HepG2 (cell line): ENCODE measurements around the gene ZDHHC14. TPM values are rescaled to one million over a fixed set of nuclear protein-coding genes. Genes with fewer than 3 reads are reported as not detected.

Source experiments
- ARNT ChIP-seq: fragments of 450-650 bp; IDR thresholded peaks from 2 replicates; pipeline ENCODE4 v1.6.1; 2017
- BCL6 ChIP-seq: IDR thresholded peaks from 2 replicates; pipeline ENCODE4 v1.6.1; 2016; ENCODE audit warnings: missing genetic modification reagents, missing compliant biosample characterization
- FOXP1 ChIP-seq, 2 experiments: fragments of 450-650 bp in 1 of 2; IDR thresholded peaks; 2 replicates each; pipeline ENCODE4 v1.6.1; 2017 to 2018; ENCODE audit warnings: antibody characterized with exemption in 1 of 2
- GATAD2A ChIP-seq: IDR thresholded peaks from 2 replicates; pipeline ENCODE4 v1.6.1; 2016
- HCFC1 ChIP-seq: fragments of 150-350 bp; IDR thresholded peaks from 2 replicates; pipeline ENCODE4 v1.6.1; 2014; ENCODE audit warnings: low read depth, low read length
- NBN ChIP-seq: fragments of 450-650 bp; conservative IDR thresholded peaks from 2 replicates; pipeline ENCODE4 v1.6.1; 2017
- NKX3-1 ChIP-seq: sonication (generic); formaldehyde crosslinking; IDR thresholded peaks from 2 replicates; pipeline ENCODE4 v1.5.0; 2020; ENCODE audit warnings: missing genetic modification reagents
- NR2F2 ChIP-seq: IDR thresholded peaks from 2 replicates; pipeline ENCODE4 v1.6.1; 2012; ENCODE audit warnings: low read depth, inconsistent platforms, borderline replicate concordance
- PCBP1 ChIP-seq: fragments of 200-400 bp; formaldehyde crosslinking; IDR thresholded peaks from 2 replicates; pipeline ENCODE4 v1.6.1; 2017; ENCODE audit warnings: mild to moderate bottlenecking, low read depth, low read length, borderline replicate concordance
- PITX1 ChIP-seq: sonication (generic); formaldehyde crosslinking; IDR thresholded peaks from 2 replicates; pipeline ENCODE4 v1.5.1; 2020; ENCODE audit warnings: mild to moderate bottlenecking, missing genetic modification reagents
- POLR2AphosphoS2 ChIP-seq: IDR thresholded peaks from 2 replicates; pipeline ENCODE4 v1.6.1; 2011; ENCODE audit warnings: low read depth, low read length, improper control_type of control experiment
- SYNCRIP ChIP-seq: fragments of 200-400 bp; formaldehyde crosslinking; IDR thresholded peaks from 2 replicates; pipeline ENCODE4 v1.6.1; 2018; ENCODE audit warnings: mild to moderate bottlenecking, low read depth, low read length; ENCODE audit not compliant: insufficient read depth
- TBX2 ChIP-seq: sonication (generic); formaldehyde crosslinking; IDR thresholded peaks from 2 replicates; pipeline ENCODE4 v1.5.0; 2020; ENCODE audit warnings: missing genetic modification reagents, mild to moderate bottlenecking, borderline replicate concordance
- UBTF ChIP-seq: sonication (generic); formaldehyde crosslinking; IDR thresholded peaks from 2 replicates; pipeline ENCODE4 v1.4.0; 2020; ENCODE audit warnings: mild to moderate bottlenecking, missing genetic modification reagents
- ZFP36L2 ChIP-seq: sonication (generic); formaldehyde crosslinking; IDR thresholded peaks from 2 replicates; pipeline ENCODE4 v1.4.0; 2020; ENCODE audit warnings: missing genetic modification reagents
- ZKSCAN8 ChIP-seq: IDR thresholded peaks from 2 replicates; pipeline ENCODE4 v1.6.1; 2016; ENCODE audit warnings: borderline replicate concordance, missing genetic modification reagents, missing compliant biosample characterization
- ZNF138 ChIP-seq: sonication (generic); formaldehyde crosslinking; IDR thresholded peaks from 2 replicates; pipeline ENCODE4 v1.5.0; 2020; ENCODE audit warnings: mild to moderate bottlenecking, low read depth, missing genetic modification reagents
- ZNF292 ChIP-seq: sonication (generic); formaldehyde crosslinking; IDR thresholded peaks from 2 replicates; pipeline ENCODE4 v1.8.1; 2022; ENCODE audit warnings: mild to moderate bottlenecking, low read depth, missing genetic modification reagents, borderline replicate concordance
- ZNF3 ChIP-seq: IDR thresholded peaks from 2 replicates; pipeline ENCODE4 v1.7.0; 2017; ENCODE audit warnings: inconsistent platforms
- ZNF34 ChIP-seq: sonication (generic); formaldehyde crosslinking; IDR thresholded peaks from 2 replicates; pipeline ENCODE4 v1.4.0; 2020; ENCODE audit warnings: mild to moderate bottlenecking, missing genetic modification reagents, borderline replicate concordance
- ZNF350 ChIP-seq: sonication (generic); formaldehyde crosslinking; IDR thresholded peaks from 2 replicates; pipeline ENCODE4 v1.4.0; 2020; ENCODE audit warnings: mild to moderate bottlenecking, low read depth, missing genetic modification reagents, borderline replicate concordance
- ZNF430 ChIP-seq: sonication (generic); formaldehyde crosslinking; IDR thresholded peaks from 2 replicates; pipeline ENCODE4 v1.9.0; 2021; ENCODE audit warnings: mild to moderate bottlenecking, missing genetic modification reagents
- ZNF562 ChIP-seq: sonication (generic); formaldehyde crosslinking; IDR thresholded peaks from 2 replicates; pipeline ENCODE4 v1.8.0; 2022; ENCODE audit warnings: missing genetic modification reagents, borderline replicate concordance
- ZNF766 ChIP-seq: sonication (generic); formaldehyde crosslinking; IDR thresholded peaks from 2 replicates; pipeline ENCODE4 v1.5.0; 2020; ENCODE audit warnings: missing genetic modification reagents, borderline replicate concordance
- polyA plus RNA-seq, 8 experiments: library from polyadenylated mRNA; depleted of rRNA in 3 of 8; stranded (reverse) in 7 of 8; unstranded in 1 of 8; fragments of >200 nt; fragmentation: Illumina TruSeq in 4 of 8; extraction: Trizol in 4 of 8; gene quantifications; 2 replicates each; pipeline versions ENCODE4 v1.2.1 to v1.2.3, GENCODE V29; 2011 to 2016; ENCODE audit warnings: low read depth in 4 of 8, missing spikeins in 1 of 8, mixed read lengths in 1 of 8; ENCODE audit not compliant: insufficient read depth in 1 of 8
- total RNA-seq, 5 experiments: library from RNA; depleted of rRNA; stranded (reverse); fragments of >200 nt; fragmentation: Illumina TruSeq; extraction: Trizol; gene quantifications; 2 replicates each; pipeline ENCODE4 v1.2.3, GENCODE V29; 2016; ENCODE audit warnings: low read depth in 1 of 5
- TF ChIP-seq, protein P1 (sequence below): IDR thresholded peaks from 2 replicates; pipeline ENCODE4 v1.6.1; 2016; ENCODE audit warnings: control low read depth

ZDHHC14 gene
- total and polyA plus RNA-seq, 2 of the 13 experiments (the other 11 are each of a cell fraction or from before 2014, with no cell fraction given): 3.7 to 9.5 TPM

- TF ChIP-seq, protein P1, sequence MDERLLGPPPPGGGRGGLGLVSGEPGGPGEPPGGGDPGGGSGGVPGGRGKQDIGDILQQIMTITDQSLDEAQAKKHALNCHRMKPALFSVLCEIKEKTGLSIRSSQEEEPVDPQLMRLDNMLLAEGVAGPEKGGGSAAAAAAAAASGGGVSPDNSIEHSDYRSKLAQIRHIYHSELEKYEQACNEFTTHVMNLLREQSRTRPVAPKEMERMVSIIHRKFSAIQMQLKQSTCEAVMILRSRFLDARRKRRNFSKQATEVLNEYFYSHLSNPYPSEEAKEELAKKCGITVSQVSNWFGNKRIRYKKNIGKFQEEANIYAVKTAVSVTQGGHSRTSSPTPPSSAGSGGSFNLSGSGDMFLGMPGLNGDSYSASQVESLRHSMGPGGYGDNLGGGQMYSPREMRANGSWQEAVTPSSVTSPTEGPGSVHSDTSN (CRISPR knock-in tag): no peak
- TF ChIP-seq UBTF (peak; percentile 37; the same call in 1 of the 2 replicates), ZNF3 (CRISPR knock-in tag) (no peak), NR2F2 (no peak), POLR2AphosphoS2 (no peak), ZFP36L2 (CRISPR knock-in tag) (no peak), ZNF292 (CRISPR knock-in tag) (peak; percentile 77; the same call in 1 of the 2 replicates), ZNF350 (no peak; the same call in 1 of the 2 replicates), HCFC1 (no peak), NBN (no peak), ZNF138 (CRISPR knock-in tag) (no peak), PITX1 (no peak; the same call in 1 of the 2 replicates), ARNT (no peak), ZNF34 (CRISPR knock-in tag) (no peak), SYNCRIP (no peak), PCBP1 (no peak), NKX3-1 (no peak), FOXP1 (IDR thresholded peaks at IDR 0.05) (no peak), FOXP1 (CRISPR knock-in tag; IDR thresholded peaks at IDR 0.05) (no peak), BCL6 (CRISPR knock-in tag) (peak; percentile 86), ZKSCAN8 (CRISPR knock-in tag) (no peak), ZNF766 (CRISPR knock-in tag) (no peak), ZNF430 (CRISPR knock-in tag) (0 out of 2 replicates have a peak, but pooled peaks have one; percentile 29), TBX2 (CRISPR knock-in tag) (peak; percentile 74), GATAD2A (CRISPR knock-in tag) (peak; percentile 93), ZNF562 (CRISPR knock-in tag) (no peak)
These were observed 53.5 kb downstream of the ZDHHC14 start (continued) for GRCh38 chr6:157434349-157435033.
